ENCODE data around the gene PDCD1LG2. TPM values are rescaled to one million over a fixed set of nuclear protein-coding genes. Genes with fewer than 3 reads are reported as not detected.

The PDCD1LG2 gene
- total and polyA plus RNA-seq, 12 donors: 0.51 to 8.6 (median 1.3) TPM

DNA sequence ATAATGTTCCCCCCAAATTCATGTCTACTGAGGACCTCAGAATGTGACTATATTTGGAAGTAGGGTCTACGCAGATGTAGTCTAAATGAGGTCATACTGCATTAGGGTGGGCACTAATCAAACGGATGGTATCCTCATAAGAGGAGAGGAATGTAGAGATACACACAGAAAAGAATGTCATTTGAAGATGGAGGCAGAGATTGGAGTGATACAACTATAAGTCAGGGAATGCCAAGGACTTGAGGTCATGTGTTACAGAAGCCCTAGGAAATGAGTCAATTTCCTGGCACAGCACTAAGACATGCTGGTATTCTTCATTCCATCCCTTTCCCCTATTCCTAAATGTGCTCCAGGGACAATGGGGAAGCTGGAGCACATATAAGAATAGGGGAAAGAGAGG is 758 bp upstream of the PDCD1LG2 start:
- intact Hi-C loops (cut with DNase I): loop anchor here in 1 of 10 donors (5.0 kb wide), 1 partner anchor 57 kb away; the partner anchor contains the start of gene CD274
- H3K4me1 ChIP-seq: peaks cover 0 to 61% (median 39%) of the 10 kb centered on the region in 9 donors
- H3K36me3 ChIP-seq: no peaks in the 10 kb centered on the region
- TF ChIP-seq, protein P1, sequence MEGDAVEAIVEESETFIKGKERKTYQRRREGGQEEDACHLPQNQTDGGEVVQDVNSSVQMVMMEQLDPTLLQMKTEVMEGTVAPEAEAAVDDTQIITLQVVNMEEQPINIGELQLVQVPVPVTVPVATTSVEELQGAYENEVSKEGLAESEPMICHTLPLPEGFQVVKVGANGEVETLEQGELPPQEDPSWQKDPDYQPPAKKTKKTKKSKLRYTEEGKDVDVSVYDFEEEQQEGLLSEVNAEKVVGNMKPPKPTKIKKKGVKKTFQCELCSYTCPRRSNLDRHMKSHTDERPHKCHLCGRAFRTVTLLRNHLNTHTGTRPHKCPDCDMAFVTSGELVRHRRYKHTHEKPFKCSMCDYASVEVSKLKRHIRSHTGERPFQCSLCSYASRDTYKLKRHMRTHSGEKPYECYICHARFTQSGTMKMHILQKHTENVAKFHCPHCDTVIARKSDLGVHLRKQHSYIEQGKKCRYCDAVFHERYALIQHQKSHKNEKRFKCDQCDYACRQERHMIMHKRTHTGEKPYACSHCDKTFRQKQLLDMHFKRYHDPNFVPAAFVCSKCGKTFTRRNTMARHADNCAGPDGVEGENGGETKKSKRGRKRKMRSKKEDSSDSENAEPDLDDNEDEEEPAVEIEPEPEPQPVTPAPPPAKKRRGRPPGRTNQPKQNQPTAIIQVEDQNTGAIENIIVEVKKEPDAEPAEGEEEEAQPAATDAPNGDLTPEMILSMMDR (IDR thresholded peaks at IDR 0.05): no peak
- peak overlapping the region in 9 of 10 donors; percentile 62 to 85 (median 76) for H3K27ac ChIP-seq
- peaks cover 0 to 5% (median 0%) of the 10 kb centered on the region in 11 donors for H3K9me3 ChIP-seq
- no peaks in the 10 kb centered on the region for H3K27me3 ChIP-seq
- no peak for DNase-seq
- peak in 5 of 8 donors; percentile 37 to 76 (median 45) for ATAC-seq
- 41 to 44% methylated on average over 2 of the region's 2 CpGs for WGBS, 2 donors
- peak overlapping the region in 1 of 10 donors; percentile 50 for H3K4me3 ChIP-seq

DNA sequence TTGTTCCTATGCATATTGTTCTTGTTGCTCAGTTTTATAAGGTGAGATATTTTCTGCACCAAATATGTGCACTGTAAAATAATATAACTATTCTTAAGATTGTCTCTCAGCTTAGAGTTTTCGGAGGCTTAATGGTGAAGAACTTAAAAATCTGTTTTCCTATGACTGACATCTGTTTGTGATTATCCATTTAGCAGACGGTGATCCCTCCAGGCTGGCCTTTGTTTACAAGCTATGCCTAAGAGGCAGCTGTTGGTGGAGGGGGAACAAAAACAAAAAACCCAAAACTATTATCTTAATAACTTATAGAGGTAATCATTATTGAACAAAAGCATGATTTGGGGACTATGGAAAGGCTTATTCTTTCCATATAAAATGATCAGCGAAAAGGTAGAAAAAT is 658 bp downstream of the PDCD1LG2 start:
- H3K36me3 ChIP-seq: no peaks in the 10 kb centered on the region
- intact Hi-C loops (cut with DNase I): loop anchor here in 2 of 10 donors (10.0 kb wide), 2 partner anchors 56 to 64 kb away; partner anchors contain the start of gene CD274 (in 1 of the 2)
- H3K4me3 ChIP-seq: peak overlapping the region in 9 of 10 donors; percentile 0 to 51 (median 47)
- ATAC-seq (no peak), DNase-seq (no peak)
- peaks cover 0 to 68% (median 40%) of the 10 kb centered on the region in 9 donors for H3K4me1 ChIP-seq
- no peaks in the 10 kb centered on the region for H3K9me3 ChIP-seq
- 64 to 77% methylated on average over 3 of the region's 3 CpGs for WGBS, 2 donors
- TF ChIP-seq, protein P1 (IDR thresholded peaks at IDR 0.05): no peak
- H3K27me3 ChIP-seq: no peaks in the 10 kb centered on the region
- peak overlapping the region in 9 of 10 donors; percentile 62 to 85 (median 76) for H3K27ac ChIP-seq

DNA sequence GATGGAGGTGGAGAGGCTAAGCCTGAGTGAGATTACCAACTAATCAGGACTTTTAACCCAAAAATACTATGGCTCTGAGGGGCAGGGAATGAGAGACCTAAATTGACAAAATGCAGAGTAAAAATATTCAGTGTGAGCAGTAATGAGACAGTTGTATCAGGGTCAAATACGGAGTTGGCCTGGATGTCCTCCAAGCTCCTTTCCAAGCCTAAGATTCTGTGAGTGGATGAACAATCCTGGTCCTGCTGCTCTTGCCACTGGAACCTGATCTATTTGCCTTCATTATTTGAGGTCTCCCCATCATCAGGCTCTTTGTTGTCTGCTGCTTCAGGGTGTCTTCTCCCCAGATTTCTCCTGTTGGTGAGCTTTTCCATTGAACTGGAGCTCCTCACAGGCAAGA is 1.1 kb downstream of the PDCD1LG2 start:
- Histone ChIP-seq H3K27me3 (no peaks in the 10 kb centered on the region), H3K27ac (peak overlapping the region in 7 of 10 donors; percentile 25 to 85 (median 72)), H3K4me1 (peaks cover 0 to 68% (median 40%) of the 10 kb centered on the region in 9 donors), H3K9me3 (no peaks in the 10 kb centered on the region), H3K4me3 (peak overlapping the region in 6 of 10 donors; percentile 47 to 51 (median 49)), H3K36me3 (no peaks in the 10 kb centered on the region)
- DNase-seq (no peak), ATAC-seq (peak in 1 of 8 donors; percentile 30)
- TF ChIP-seq, protein P1 (IDR thresholded peaks at IDR 0.05): no peak
- intact Hi-C loops (cut with DNase I): loop anchor here in 2 of 10 donors (10.0 kb wide), 2 partner anchors 57 to 63 kb away; partner anchors contain the start of gene CD274 (in 1 of the 2)
- WGBS, 2 donors: 20 to 22% methylated on average over 1 of the region's 1 CpG

- peaks cover 0 to 68% (median 40%) of the 10 kb centered on the region in 9 donors for H3K4me1 ChIP-seq
- H3K36me3 ChIP-seq: no peaks in the 10 kb centered on the region
- intact Hi-C loops (cut with DNase I): loop anchor here in 2 of 10 donors (10.0 kb wide), 2 partner anchors 57 to 63 kb away; partner anchors contain the start of gene CD274 (in 1 of the 2)
- H3K27me3 ChIP-seq: no peaks in the 10 kb centered on the region
- peak overlapping the region in 6 of 10 donors; percentile 47 to 51 (median 49) for H3K4me3 ChIP-seq
- peak overlapping the region in 5 of 10 donors; percentile 25 to 85 (median 71) for H3K27ac ChIP-seq
- 74 to 82% methylated on average over 6 of the region's 6 CpGs for WGBS, 2 donors
- ATAC-seq (no peak), DNase-seq (no peak)
- TF ChIP-seq, protein P1 (IDR thresholded peaks at IDR 0.05): no peak
- no peaks in the 10 kb centered on the region for H3K9me3 ChIP-seq
These were observed 1.7 kb downstream of the PDCD1LG2 start for GRCh38 chr9:5511935-5512580.

Data from heart right ventricle (tissue), 16 donors.